ENCODE results near the gene PRRX2.
"Not testable (repeated sequence)": the region's sequence is repeated elsewhere in the genome, so short reads cannot be mapped to it uniquely, and the experiment has no call there.

Gene PRRX2

DNA sequence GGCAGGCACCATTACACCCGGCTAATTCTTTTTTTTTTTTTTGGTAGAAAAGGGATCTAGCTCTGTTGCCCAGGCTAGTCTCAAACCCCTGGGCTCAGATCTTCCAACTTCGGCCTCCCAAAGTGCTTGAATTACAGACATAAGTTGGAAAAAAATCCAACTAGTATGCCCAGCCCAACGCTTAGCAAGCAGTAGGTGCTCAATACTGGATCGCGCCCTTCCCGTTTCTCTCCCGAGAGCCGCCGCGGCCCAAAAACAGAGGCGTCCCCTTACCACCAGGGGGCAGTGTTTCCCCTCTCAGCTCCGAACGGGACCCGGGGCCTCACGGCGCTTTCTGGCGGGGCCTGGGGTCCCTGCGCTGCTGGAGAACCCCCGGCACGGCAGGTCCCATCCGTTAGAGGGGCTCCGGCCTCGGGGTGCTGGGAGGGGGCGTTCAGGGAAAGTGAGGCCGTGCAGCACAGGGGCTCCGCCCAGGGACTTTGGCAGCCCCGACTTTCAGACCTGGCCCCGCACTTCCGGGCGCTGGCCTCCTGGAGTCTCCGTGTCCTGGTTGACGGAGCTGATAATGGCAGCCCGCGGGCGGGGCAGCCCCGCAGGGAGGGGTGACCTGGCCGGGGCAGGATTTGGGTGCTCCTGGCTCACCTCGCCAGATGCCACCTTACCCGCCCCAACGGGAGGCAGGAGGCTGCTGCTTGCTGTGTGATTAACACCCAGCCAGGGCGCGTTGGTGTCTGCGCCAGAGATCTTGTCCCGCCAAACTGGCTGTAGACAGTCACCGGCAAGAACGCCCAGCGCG is 72.2 kb downstream of the PRRX2 start:
- DNase-seq, result peak; percentile 51

GRCh38 chr9:129739432-129739831 is 74.0 kb downstream of the PRRX2 start:
- no peak for DNase-seq

DNA sequence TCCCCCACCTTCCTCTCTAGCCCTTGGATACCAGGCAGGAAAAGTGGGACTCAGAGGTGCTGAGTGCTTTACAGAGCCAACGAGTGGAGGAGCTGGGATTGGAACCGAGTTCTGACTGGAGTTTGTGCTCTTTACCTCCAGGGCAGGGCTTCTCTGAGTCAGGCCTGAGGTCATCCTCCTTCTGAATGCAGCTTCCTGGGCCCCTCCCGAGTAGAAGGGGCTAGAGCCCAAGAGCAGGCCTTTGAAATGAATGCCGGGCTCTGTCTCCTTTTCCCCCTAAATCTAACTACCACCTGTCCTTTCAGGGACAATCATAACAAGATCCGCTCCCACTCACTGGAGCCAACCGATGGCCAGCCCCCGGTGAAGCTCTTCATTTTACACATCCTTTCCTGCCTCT is 74.7 kb downstream of the PRRX2 start:
- no peak for DNase-seq

DNA sequence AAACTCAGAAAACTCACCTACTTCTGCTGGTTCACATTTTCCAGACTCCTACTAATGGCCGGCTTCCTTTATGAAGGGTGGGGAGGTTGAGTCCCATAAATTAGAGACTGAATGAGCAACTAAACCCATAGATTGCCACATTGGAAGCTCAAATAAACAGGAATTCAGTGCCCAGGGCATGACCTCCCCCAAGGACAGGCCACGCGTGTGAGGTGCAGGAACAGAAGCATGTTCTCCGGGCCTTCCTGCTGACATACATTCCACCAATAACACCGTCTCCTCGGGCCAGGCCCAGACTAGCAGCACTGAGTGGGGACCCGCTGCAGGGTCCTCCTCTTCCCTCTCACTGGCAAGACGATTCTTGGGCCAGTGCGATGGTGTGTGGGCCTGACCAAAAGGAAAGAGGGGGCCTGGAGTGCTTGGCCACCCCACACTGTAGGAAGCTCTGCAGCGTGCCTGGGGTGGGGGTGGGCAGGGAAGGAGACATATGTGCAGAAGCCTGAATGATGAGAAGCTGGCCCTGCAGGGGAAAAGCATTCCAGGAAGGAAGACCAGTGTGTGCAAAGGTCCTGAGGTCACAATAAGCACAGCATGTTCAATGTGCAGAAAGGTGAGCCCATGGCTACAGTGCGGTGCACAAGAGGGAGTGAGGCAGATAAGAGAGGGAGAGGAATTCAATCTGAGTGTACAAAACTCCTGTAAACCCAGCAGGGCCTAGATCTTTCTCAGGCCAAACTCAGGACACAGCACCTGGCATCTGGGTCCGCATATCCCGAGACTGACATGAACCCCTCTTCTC is 75.4 kb downstream of the PRRX2 start:
- DNase-seq, result no peak

GRCh38 chr9:129745200-129745599 is 79.8 kb downstream of the PRRX2 start:
- DNase-seq, result no peak

GRCh38 chr9:129746092-129746777 is 80.8 kb downstream of the PRRX2 start:
- no peak for DNase-seq

DNA sequence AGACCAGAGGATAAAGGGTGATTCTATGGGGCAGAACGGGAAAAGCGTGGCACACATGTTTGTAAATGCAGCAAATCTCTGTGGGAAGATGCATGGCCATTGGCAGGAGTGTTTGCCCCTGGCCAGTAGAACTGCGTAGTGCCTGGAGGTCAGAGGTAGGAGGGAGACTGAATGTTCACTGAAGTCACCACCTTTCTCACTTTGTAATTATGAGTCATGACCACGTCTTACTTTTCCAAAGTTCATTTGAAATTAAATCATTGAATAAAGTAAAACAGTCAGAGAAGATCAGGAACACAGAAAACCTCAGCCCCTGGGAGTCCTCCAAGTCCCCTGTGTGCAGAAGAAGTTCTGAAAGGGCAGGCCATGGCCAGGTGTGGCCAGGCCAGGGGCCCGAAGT is 82.8 kb downstream of the PRRX2 start:
- DNase-seq, result no peak

GRCh38 chr9:129749052-129749451 is 83.6 kb downstream of the PRRX2 start:
- DNase-seq, result not testable (repeated sequence)

DNA sequence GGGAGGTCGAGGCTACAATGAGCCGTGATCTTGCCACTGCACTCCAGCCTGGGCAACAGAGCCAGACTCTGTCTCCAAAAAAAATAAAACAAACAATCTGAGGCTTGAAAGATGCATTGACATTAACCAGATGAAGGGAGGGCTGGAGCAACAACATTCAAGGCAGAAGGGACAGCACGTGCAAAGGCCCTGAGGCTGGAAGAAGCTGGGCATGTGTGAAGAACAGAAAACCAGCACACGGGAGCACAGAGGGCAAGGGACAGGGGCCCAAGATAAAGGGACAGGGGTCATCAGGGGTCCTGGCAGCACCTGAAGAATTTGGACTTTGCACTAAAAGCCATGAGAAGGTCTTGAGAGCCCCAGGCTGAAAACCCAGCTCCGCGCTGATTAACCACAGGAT is 84.1 kb downstream of the PRRX2 start:
- DNase-seq, result no peak

DNA sequence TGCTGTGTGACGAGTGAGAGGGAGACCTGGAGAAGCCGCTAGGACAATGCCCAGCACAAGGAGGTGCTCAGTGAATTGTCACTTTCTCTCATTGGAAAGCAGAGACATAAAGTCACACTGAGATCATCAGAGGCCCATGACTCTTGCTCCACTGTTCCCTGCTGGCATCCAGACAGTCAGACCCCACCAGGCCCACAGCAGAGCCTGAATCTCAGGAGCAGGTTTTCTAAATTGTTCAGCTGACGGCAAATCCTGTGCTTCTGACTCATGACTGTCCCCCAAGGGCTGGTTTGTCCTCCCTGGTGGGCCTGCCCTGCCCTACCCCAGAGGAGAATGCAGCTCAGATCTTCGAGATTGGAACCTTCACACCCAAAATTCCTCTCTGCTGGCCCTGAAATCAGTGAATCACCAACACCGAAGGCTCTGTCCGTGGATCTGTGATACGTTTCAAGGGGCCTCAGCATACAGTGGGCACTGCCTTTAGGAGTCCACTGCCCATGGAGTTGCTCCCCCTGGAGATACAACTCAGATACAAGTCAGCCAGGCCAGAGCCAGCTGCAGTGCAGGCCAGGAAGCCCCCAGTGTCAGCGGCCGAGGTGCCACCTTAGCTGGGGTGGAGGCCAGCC is 84.7 kb downstream of the PRRX2 start:
- DNase-seq, result no peak

GRCh38 chr9:129751841-129752801 is 86.7 kb downstream of the PRRX2 start:
- DNase-seq, result no peak

DNA sequence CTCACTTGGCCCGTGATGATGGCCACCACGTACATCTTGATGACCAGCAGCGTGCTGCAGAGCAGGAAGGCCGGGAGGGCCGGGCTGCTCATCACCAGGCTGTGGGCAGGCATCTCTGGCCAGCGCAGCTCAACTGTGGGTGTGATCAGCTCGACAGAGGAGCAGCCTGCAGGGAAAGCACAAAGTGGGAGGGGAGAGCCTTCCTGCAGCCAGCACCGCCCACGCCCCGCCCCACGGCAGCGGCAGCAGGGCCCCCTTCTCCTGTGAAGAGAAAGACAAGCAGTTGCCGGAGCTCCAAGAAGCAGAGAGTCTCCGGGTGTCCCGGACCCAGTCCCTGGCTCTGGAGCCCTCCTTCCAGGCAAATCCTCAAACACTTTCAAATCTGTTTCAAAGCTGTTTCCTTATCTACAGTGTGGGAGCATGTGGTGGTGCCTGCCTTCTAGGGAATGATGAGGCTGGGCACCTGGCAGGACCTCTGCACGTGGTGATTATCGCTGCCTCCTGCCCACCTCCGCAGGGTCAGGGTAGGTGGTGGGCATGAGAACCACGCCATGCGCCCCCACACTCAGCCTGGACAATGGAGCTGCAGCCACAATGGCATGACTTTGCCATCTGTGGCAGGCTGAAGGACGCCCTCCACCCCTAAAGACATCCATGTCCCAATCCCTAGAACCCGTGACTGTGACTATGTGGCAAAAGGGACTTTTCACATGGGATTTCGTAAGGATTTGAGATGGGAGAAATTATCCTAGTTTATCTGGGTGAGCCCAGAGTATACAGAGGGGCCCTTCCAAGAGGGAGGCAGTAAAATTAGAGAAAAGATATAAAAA is 87.7 kb downstream of the PRRX2 start, which contains the start of gene PTGES:
TSS of gene PTGES (minus strand) at position 143 of the 830 bp plus-strand sequence. CDS start at position 113, 30 bp downstream.
- DNase-seq, result no peak

- DNase-seq, result no peak
Observed at GRCh38 chr9:129755151-129755550, 89.7 kb downstream of the PRRX2 start.

GRCh38 chr9:129756191-129756590 is 90.7 kb downstream of the PRRX2 start:
- DNase-seq, result no peak

GRCh38 chr9:129757045-129757444 is 91.6 kb downstream of the PRRX2 start:
- no peak for DNase-seq

DNA sequence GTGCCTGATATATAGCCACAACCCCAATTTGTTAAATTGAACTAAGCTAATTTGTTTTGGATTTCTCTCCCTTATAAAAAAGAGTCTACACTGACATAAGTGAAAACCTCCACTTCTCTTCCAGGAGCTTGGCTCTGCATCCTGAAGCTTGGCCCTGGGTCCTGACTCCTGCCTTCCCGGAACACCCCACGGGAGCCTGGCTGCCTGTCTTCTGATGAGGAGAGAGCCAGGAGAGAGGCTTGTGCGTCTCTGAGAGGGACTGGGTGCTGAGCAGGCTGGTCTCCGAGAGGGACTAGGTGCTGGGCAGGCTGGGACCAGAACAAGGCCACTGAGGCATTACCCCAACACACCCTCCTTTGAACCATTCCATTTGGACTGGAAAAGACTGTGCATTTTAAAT is 93.9 kb downstream of the PRRX2 start:
- DNase-seq, result no peak

DNA sequence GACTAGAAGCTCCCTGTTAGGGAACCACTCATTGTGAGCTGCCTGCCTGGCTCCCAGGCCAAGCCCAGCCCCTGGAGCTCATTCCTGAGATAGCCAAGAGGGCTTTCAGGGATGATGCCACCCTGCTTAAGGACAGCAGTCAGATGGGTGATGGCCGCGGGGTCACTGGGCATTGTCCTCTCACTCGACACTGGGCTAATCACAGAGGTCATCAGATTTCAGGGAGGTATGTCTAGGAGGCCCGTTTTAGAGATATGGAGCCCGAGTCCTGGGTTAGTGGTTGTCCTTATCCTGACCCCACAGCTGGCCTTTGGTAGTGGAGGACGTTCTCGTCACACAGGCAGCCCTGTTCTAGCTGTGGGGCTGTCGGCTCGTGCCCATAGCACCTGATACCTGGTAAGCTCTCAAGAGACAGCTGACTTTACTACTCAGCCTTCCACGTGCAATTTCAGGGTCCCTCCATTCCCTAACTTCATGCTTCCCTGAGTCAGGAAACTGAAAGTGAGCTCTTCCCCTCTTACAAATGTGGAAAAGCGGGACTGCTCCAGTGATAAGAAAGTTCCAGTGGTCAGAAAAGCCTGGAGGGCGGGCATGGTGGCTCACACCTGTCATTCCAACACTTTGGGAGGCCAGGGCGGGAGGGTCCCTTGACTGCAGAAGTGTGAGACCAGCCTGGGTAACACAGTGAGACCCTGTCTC is 94.5 kb downstream of the PRRX2 start:
- no peak for DNase-seq

DNA sequence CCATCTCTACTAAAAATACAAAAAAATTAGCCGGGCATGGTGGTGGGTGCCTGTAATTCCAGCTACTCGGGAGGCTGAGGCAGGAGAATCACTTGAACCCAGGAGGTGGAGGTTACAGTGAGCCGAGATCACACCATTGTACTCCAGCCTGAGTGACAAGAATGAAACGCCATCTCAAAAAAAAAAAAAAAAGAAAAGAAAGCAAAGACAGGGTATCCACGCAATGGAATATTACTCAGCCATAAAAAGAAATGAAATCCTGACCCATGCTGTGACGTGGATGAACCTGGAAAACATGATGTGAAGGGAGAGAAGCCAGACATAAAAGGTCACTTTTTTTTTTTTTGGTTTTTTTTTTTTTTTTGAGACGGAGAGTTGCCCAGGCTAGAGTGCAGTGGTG is 95.3 kb downstream of the PRRX2 start:
- not testable (repeated sequence) for DNase-seq

- DNase-seq, result no peak
Observed at GRCh38 chr9:129761293-129761900, 96.0 kb downstream of the PRRX2 start.

DNA sequence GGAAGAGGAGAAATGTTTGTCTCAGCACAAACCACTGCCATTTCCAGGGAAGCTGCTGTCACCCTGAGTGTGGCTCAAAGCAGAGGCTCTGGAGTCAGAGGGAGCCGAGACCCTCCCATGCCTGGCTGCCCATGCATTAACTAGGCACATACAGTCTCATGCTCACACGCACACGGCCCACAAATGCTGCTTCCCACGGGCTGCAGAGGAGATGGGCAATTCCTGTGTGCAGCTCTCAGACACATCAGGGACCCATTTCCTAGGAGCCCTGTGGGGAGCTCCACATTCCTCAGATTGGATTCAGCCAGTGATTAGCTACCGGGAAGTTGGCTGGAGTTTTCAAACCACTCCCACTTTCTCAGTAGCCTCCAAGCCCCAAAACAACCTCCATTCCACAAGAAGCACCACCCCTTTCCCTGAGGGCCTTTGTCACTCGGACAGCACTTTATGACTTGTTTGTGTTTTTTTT is 96.5 kb downstream of the PRRX2 start:
- DNase-seq, result no peak
